K562 (cell line): Measurements from ENCODE around the gene AIF1.

ENCODE experiments used
- BRCA1 ChIP-seq, 2 experiments: fragments of 450-650 bp in 1 of 2; sonication (generic) in 1 of 2; formaldehyde crosslinking in 1 of 2; IDR thresholded peaks; 2 replicates each; pipeline versions ENCODE4 v1.5.0 to v1.6.1; 2017 to 2020; ENCODE audit warnings: mild to moderate bottlenecking in 1 of 2, missing genetic modification reagents in 1 of 2
- CREM ChIP-seq: IDR thresholded peaks from 2 replicates; pipeline ENCODE4 v1.6.1; 2014; ENCODE audit warnings: antibody characterized with exemption, low read depth
- STAT5B ChIP-seq: fragments of 250-450 bp; sonication (Bioruptor Pico); IDR thresholded peaks from 2 replicates; pipeline ENCODE4 v1.8.0; 2021; ENCODE audit warnings: mild to moderate bottlenecking, inconsistent platforms
- ZNF347 ChIP-seq: fragments of 450-650 bp; formaldehyde crosslinking; IDR thresholded peaks from 2 replicates; pipeline ENCODE4 v1.4.0; 2020; ENCODE audit warnings: low read depth, mild to moderate bottlenecking, moderate library complexity
- TF ChIP-seq, protein P1 (sequence below): fragments of 250-450 bp; sonication (Bioruptor Pico); IDR thresholded peaks from 2 replicates; pipeline ENCODE4 v1.4.0; 2020
- TF ChIP-seq, protein P2 (sequence below): fragments of 250-450 bp; sonication (Bioruptor Pico); IDR thresholded peaks from 2 replicates; pipeline ENCODE4 v1.8.0; 2021; ENCODE audit warnings: borderline replicate concordance, mild to moderate bottlenecking, moderate library complexity; ENCODE audit not compliant: poor library complexity, severe bottlenecking
- TF ChIP-seq, protein P3 (sequence below): sonication (generic); formaldehyde crosslinking; IDR thresholded peaks from 2 replicates; pipeline ENCODE4 v1.9.0; 2022; ENCODE audit warnings: mild to moderate bottlenecking, missing genetic modification reagents

DNA sequence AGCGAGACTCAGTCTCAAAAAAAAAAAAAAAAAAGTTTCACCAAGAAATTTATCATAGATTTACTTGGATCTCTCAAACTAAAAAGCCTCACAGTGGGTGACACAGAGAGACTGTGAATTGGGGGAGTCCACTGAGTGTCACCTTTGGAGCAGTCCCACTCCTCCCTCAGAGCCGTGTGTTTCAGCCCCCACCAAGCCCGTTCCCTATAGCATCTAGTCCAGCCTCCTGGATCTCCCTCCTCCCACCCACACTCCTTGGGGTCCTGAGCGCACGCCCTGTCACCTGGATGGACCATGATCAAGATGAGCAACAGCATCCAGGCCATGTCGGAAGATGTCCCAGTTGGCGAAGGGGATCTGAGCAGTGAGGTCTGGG is 22.6 kb upstream of the AIF1 start:
- TF ChIP-seq, protein P1, sequence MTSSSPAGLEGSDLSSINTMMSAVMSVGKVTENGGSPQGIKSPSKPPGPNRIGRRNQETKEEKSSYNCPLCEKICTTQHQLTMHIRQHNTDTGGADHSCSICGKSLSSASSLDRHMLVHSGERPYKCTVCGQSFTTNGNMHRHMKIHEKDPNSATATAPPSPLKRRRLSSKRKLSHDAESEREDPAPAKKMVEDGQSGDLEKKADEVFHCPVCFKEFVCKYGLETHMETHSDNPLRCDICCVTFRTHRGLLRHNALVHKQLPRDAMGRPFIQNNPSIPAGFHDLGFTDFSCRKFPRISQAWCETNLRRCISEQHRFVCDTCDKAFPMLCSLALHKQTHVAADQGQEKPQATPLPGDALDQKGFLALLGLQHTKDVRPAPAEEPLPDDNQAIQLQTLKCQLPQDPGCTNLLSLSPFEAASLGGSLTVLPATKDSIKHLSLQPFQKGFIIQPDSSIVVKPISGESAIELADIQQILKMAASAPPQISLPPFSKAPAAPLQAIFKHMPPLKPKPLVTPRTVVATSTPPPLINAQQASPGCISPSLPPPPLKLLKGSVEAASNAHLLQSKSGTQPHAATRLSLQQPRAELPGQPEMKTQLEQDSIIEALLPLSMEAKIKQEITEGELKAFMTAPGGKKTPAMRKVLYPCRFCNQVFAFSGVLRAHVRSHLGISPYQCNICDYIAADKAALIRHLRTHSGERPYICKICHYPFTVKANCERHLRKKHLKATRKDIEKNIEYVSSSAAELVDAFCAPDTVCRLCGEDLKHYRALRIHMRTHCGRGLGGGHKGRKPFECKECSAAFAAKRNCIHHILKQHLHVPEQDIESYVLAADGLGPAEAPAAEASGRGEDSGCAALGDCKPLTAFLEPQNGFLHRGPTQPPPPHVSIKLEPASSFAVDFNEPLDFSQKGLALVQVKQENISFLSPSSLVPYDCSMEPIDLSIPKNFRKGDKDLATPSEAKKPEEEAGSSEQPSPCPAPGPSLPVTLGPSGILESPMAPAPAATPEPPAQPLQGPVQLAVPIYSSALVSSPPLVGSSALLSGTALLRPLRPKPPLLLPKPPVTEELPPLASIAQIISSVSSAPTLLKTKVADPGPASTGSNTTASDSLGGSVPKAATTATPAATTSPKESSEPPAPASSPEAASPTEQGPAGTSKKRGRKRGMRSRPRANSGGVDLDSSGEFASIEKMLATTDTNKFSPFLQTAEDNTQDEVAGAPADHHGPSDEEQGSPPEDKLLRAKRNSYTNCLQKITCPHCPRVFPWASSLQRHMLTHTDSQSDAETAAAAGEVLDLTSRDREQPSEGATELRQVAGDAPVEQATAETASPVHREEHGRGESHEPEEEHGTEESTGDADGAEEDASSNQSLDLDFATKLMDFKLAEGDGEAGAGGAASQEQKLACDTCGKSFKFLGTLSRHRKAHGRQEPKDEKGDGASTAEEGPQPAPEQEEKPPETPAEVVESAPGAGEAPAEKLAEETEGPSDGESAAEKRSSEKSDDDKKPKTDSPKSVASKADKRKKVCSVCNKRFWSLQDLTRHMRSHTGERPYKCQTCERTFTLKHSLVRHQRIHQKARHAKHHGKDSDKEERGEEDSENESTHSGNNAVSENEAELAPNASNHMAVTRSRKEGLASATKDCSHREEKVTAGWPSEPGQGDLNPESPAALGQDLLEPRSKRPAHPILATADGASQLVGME (CRISPR knock-in tag), result no peak
- TF ChIP-seq BRCA1 (IDR thresholded peaks at IDR 0.05) (no peak), BRCA1 (CRISPR knock-in tag; IDR thresholded peaks at IDR 0.05) (no peak), CREM (no peak), STAT5B (CRISPR knock-in tag) (no peak), ZNF347 (no peak)
- TF ChIP-seq, protein P2, sequence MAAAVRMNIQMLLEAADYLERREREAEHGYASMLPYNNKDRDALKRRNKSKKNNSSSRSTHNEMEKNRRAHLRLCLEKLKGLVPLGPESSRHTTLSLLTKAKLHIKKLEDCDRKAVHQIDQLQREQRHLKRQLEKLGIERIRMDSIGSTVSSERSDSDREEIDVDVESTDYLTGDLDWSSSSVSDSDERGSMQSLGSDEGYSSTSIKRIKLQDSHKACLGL (CRISPR knock-in tag), result no peak
- TF ChIP-seq, protein P3, sequence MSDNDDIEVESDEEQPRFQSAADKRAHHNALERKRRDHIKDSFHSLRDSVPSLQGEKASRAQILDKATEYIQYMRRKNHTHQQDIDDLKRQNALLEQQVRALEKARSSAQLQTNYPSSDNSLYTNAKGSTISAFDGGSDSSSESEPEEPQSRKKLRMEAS (CRISPR knock-in tag), result no peak
